ENCODE measurements around the gene LGR6.

DNA sequence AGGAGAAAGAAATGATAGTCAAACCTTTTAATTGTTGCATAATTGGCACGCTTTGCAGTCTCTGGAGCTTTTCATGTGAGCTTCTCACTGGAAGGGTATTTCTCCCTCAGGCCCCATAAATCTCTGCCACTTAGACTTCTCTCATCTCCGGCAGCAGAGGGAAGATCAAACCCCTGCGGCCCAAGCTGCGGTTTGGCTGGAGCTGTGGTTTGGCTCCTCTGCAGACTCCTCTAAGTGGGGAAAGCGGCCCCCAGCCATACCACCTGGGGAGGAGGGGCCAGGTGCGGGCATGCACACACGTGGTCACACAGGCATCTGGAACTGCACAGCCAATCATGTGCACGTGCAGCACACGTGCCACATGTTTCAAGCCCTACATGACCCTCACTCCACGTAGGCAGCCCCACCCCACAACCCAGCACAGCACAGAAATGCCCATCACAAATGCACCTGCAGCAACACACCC is 89.8 kb downstream of the LGR6 start:
- TF ChIP-seq MAZ (IDR thresholded peaks at IDR 0.05; ENCODE audit: borderline replicate concordance, low read depth, low read length) (0 out of 2 replicates have a peak, but pooled peaks have one; percentile 12), MAFK (IDR thresholded peaks at IDR 0.05; ENCODE audit: low read depth, low read length) (no peak), FOS (IDR thresholded peaks at IDR 0.05; ENCODE audit: low read depth, low read length) (no peak), RAD21 (IDR thresholded peaks at IDR 0.05; ENCODE audit: low read length) (no peak), CEBPB (IDR thresholded peaks at IDR 0.05; ENCODE audit: low read depth, low read length) (peak; percentile 55), BHLHE40 (IDR thresholded peaks at IDR 0.05; ENCODE audit: low read depth, low read length) (peak; percentile 42), MXI1 (IDR thresholded peaks at IDR 0.05; ENCODE audit: borderline replicate concordance, low read depth, low read length) (no peak), CHD1 (IDR thresholded peaks at IDR 0.05; ENCODE audit: low read depth, low read length) (no peak), POLR2A (IDR thresholded peaks at IDR 0.05; ENCODE audit: low read depth, low read length) (no peak)
- TF ChIP-seq, protein P1, sequence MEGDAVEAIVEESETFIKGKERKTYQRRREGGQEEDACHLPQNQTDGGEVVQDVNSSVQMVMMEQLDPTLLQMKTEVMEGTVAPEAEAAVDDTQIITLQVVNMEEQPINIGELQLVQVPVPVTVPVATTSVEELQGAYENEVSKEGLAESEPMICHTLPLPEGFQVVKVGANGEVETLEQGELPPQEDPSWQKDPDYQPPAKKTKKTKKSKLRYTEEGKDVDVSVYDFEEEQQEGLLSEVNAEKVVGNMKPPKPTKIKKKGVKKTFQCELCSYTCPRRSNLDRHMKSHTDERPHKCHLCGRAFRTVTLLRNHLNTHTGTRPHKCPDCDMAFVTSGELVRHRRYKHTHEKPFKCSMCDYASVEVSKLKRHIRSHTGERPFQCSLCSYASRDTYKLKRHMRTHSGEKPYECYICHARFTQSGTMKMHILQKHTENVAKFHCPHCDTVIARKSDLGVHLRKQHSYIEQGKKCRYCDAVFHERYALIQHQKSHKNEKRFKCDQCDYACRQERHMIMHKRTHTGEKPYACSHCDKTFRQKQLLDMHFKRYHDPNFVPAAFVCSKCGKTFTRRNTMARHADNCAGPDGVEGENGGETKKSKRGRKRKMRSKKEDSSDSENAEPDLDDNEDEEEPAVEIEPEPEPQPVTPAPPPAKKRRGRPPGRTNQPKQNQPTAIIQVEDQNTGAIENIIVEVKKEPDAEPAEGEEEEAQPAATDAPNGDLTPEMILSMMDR (conservative IDR thresholded peaks at IDR 0.05; ENCODE audit: low read depth, low read length) = no peak
- TF ChIP-seq, protein P2, sequence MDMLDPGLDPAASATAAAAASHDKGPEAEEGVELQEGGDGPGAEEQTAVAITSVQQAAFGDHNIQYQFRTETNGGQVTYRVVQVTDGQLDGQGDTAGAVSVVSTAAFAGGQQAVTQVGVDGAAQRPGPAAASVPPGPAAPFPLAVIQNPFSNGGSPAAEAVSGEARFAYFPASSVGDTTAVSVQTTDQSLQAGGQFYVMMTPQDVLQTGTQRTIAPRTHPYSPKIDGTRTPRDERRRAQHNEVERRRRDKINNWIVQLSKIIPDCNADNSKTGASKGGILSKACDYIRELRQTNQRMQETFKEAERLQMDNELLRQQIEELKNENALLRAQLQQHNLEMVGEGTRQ (IDR thresholded peaks at IDR 0.05; ENCODE audit: low read depth, low read length) = no peak
